Central memory CD8-positive, alpha-beta T cell (primary cell): ENCODE results near the gene NFIA.
"Not testable (repeated sequence)": the region's sequence is repeated elsewhere in the genome, so short reads cannot be mapped to it uniquely, and the experiment has no call there.

Experiments
- ATAC-seq: fragments of 150-1000 bp; cut with Tn5 transposase; replicated peaks from 2 replicates; pipeline ENCODE4 v1.10.0; 2022; ENCODE audit warnings: mild to moderate bottlenecking, moderate FRiP score, moderate number of reproducible peaks; ENCODE audit not compliant: poor library complexity, severe bottlenecking; ENCODE audit errors: extremely low read depth
- DNase-seq, 2 donors: peaks; one replicate each; pipeline ENCODE4 v3.0.0; 2021; ENCODE audit warnings: low spot score in 2 of 2
- H3K27ac Mint-ChIP-seq: one replicate; pipeline ENCODE4 v1.8.0; 2022; ENCODE audit warnings: low read depth, mild to moderate bottlenecking, moderate library complexity, mixed read lengths
- H3K27me3 Mint-ChIP-seq: one replicate; pipeline ENCODE4 v1.8.0; 2022; ENCODE audit warnings: mixed read lengths
- H3K36me3 Mint-ChIP-seq: one replicate; pipeline ENCODE4 v1.8.0; 2022; ENCODE audit warnings: mild to moderate bottlenecking, moderate library complexity, mixed read lengths; ENCODE audit not compliant: insufficient read depth
- H3K4me1 Mint-ChIP-seq: one replicate; pipeline ENCODE4 v1.8.0; 2022; ENCODE audit warnings: mixed read lengths
- H3K4me3 Mint-ChIP-seq: one replicate; pipeline ENCODE4 v1.8.0; 2022; ENCODE audit warnings: mild to moderate bottlenecking, moderate library complexity, mixed read lengths
- H3K9me3 Mint-ChIP-seq: one replicate; pipeline ENCODE4 v1.8.0; 2022; ENCODE audit warnings: mixed read lengths

NFIA gene

DNA sequence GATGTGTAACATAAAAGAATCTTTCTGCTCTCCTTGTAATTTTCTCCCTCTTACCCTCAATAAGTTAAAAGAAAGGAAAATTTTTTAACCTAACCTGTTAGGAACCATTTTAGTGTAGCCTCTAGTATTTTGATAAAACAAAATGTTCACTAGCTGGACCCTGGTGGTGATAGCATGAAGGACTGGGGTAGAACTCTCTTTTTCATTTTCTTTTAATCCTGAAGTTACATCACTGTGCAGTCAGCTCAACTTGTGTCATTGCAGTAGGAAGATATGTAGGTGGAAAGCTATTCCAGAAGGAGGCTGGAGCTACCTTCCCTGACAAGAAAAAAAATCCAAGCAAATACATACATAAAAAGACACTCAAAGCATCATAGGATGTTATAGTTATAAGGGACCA lies 39.3 kb downstream of the NFIA start:
- ATAC-seq: no peak
- Mint-ChIP-seq H3K4me3 (no peak overlapping the region), H3K36me3 (no peaks in the 10 kb centered on the region), H3K9me3 (no peaks in the 10 kb centered on the region), H3K27ac (no peak overlapping the region), H3K27me3 (no peaks in the 10 kb centered on the region), H3K4me1 (peaks cover 5% of the 10 kb centered on the region)
- DNase-seq: no peak

DNA sequence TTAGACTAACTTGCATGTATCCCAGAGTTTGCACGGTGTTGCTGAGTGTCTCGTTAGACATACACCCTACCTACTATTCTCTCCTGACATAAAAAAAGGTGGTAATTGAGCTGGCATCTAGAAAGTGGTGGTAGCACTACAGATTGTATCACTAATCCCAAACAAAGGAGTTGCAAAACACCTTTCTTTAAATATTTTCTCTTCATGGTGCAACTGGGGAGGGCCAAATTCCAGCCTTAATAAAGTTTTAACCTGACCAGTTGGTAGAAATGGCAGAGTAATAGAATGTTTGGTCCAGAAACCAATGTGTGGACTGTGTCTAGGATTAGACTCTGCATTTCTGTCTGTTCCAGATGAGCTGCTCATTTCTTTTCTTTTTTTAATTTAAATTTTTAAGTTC lies 40.0 kb downstream of the NFIA start:
- Mint-ChIP-seq H3K27me3 (no peaks in the 10 kb centered on the region), H3K4me3 (no peak overlapping the region), H3K27ac (no peak overlapping the region), H3K36me3 (no peaks in the 10 kb centered on the region), H3K4me1 (peaks cover 5% of the 10 kb centered on the region), H3K9me3 (no peaks in the 10 kb centered on the region)
- no peak for ATAC-seq
- DNase-seq: no peak

- no peaks in the 10 kb centered on the region for H3K27me3 Mint-ChIP-seq
- no peak overlapping the region for H3K27ac Mint-ChIP-seq
- H3K4me3 Mint-ChIP-seq: no peak overlapping the region
- ATAC-seq (no peak), DNase-seq (no peak)
- peaks cover 3% of the 10 kb centered on the region for H3K4me1 Mint-ChIP-seq
- H3K9me3 Mint-ChIP-seq: no peaks in the 10 kb centered on the region
- H3K36me3 Mint-ChIP-seq: no peaks in the 10 kb centered on the region
Measured at GRCh38 chr1:61123326-61123725, 41.0 kb downstream of the NFIA start.

DNA sequence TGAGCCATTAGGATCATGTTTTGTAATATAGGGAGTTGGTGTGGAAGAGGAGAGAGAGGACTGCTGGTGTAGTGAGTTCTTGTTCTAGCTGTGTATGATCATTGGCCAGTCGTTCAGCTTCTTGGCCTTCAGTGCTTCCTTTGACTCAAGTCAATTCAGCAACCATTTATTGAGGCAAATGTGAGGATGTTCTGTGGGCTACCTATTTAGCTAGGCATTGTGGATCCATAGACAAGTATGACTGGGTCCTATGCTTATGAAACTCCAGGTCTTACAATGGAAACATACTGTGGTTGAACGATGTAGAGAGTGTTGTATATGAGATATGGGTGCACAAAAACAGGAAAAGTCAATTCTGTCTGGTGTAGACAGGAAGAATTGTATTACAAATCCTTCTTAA lies 41.7 kb downstream of the NFIA start:
- H3K4me1 Mint-ChIP-seq: no peaks in the 10 kb centered on the region
- H3K27ac Mint-ChIP-seq: no peak overlapping the region
- H3K4me3 Mint-ChIP-seq: no peak overlapping the region
- ATAC-seq (no peak), DNase-seq (no peak)
- H3K27me3 Mint-ChIP-seq: no peaks in the 10 kb centered on the region
- H3K36me3 Mint-ChIP-seq: no peaks in the 10 kb centered on the region
- H3K9me3 Mint-ChIP-seq: no peaks in the 10 kb centered on the region

- Mint-ChIP-seq H3K4me3 (no peak overlapping the region), H3K4me1 (no peaks in the 10 kb centered on the region), H3K36me3 (no peaks in the 10 kb centered on the region), H3K27ac (no peak overlapping the region), H3K27me3 (no peaks in the 10 kb centered on the region), H3K9me3 (no peaks in the 10 kb centered on the region)
- no peak for DNase-seq
- no peak for ATAC-seq
Measured at GRCh38 chr1:61124696-61125095, 42.3 kb downstream of the NFIA start.

DNA sequence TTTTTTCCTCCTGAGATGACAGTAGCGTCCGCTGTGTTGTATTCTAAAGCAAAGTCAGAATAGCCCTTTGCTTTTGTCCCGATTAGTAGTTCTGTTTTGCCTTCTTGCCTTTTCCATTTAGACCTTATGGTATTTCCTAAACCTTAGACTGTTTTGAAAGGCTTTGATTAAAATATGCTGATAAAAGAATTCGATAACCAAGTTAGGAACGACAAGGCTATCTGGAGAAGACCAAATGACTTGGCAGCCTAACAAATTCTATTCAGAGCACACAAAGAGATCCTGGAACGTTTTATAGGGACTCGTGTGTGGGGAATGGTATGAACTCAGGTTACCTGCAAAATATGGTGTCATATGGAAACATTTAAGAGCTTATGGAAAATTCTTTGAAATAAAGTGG lies 42.9 kb downstream of the NFIA start:
- DNase-seq (no peak), ATAC-seq (no peak)
- no peak overlapping the region for H3K4me3 Mint-ChIP-seq
- H3K4me1 Mint-ChIP-seq: no peaks in the 10 kb centered on the region
- H3K36me3 Mint-ChIP-seq: no peaks in the 10 kb centered on the region
- no peak overlapping the region for H3K27ac Mint-ChIP-seq
- no peaks in the 10 kb centered on the region for H3K9me3 Mint-ChIP-seq
- H3K27me3 Mint-ChIP-seq: no peaks in the 10 kb centered on the region

GRCh38 chr1:61125895-61126294 lies 43.5 kb downstream of the NFIA start:
- ATAC-seq: no peak
- H3K4me3 Mint-ChIP-seq: no peak overlapping the region
- H3K27ac Mint-ChIP-seq: no peak overlapping the region
- no peaks in the 10 kb centered on the region for H3K4me1 Mint-ChIP-seq
- no peaks in the 10 kb centered on the region for H3K27me3 Mint-ChIP-seq
- DNase-seq: no peak
- no peaks in the 10 kb centered on the region for H3K9me3 Mint-ChIP-seq
- no peaks in the 10 kb centered on the region for H3K36me3 Mint-ChIP-seq

- not testable (repeated sequence) for H3K27ac Mint-ChIP-seq, H3K9me3 Mint-ChIP-seq, H3K27me3 Mint-ChIP-seq, ATAC-seq, H3K4me3 Mint-ChIP-seq, DNase-seq, H3K36me3 Mint-ChIP-seq, H3K4me1 Mint-ChIP-seq
Measured at GRCh38 chr1:61126843-61127242, 44.5 kb downstream of the NFIA start.

- H3K9me3 Mint-ChIP-seq: no peaks in the 10 kb centered on the region
- H3K4me1 Mint-ChIP-seq: peaks cover 6% of the 10 kb centered on the region
- H3K27me3 Mint-ChIP-seq: no peaks in the 10 kb centered on the region
- H3K27ac Mint-ChIP-seq: no peak overlapping the region
- DNase-seq (no peak), ATAC-seq (no peak)
- H3K36me3 Mint-ChIP-seq: no peaks in the 10 kb centered on the region
- H3K4me3 Mint-ChIP-seq: no peak overlapping the region
Measured at GRCh38 chr1:61130338-61131000, 48.1 kb downstream of the NFIA start.

- H3K27ac Mint-ChIP-seq: no peak overlapping the region
- no peaks in the 10 kb centered on the region for H3K9me3 Mint-ChIP-seq
Measured at GRCh38 chr1:61131248-61131647, 48.9 kb downstream of the NFIA start.

DNA sequence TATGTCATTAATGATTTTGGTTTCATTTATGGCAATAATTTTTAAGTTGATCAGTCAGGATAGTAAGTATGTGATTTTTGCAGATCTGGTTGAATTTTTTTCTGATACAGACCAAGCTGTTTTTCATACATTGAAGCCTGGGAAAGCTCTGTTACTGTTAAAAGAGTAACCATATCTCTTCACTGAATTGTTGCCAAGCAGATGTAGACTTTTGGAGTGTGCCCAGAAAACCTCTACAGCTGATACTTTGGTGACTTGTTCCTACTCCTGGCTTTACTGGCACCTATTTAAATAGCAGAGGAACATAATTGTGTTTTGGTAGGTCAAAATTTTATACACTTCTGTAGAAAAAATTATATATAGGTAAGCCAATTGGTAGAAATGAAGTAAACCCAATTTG lies 49.4 kb downstream of the NFIA start:
- ATAC-seq: no peak
- Mint-ChIP-seq H3K27me3 (no peaks in the 10 kb centered on the region), H3K4me1 (peaks cover 6% of the 10 kb centered on the region), H3K27ac (no peak overlapping the region), H3K9me3 (no peaks in the 10 kb centered on the region), H3K36me3 (no peaks in the 10 kb centered on the region), H3K4me3 (no peak overlapping the region)
- DNase-seq: no peak

More at GRCh38 chr1:61131248-61131647, 48.9 kb downstream of the NFIA start:
- no peak for ATAC-seq
- Mint-ChIP-seq H3K27me3 (no peaks in the 10 kb centered on the region), H3K4me3 (no peak overlapping the region), H3K36me3 (no peaks in the 10 kb centered on the region), H3K4me1 (peaks cover 6% of the 10 kb centered on the region)
- DNase-seq: no peak

- no peaks in the 10 kb centered on the region for H3K27me3 Mint-ChIP-seq
- H3K27ac Mint-ChIP-seq: no peak overlapping the region
- no peaks in the 10 kb centered on the region for H3K36me3 Mint-ChIP-seq
- ATAC-seq (no peak), DNase-seq (no peak)
- no peak overlapping the region for H3K4me3 Mint-ChIP-seq
- peaks cover 6% of the 10 kb centered on the region for H3K4me1 Mint-ChIP-seq
- no peaks in the 10 kb centered on the region for H3K9me3 Mint-ChIP-seq
Measured at GRCh38 chr1:61132176-61132638, 49.8 kb downstream of the NFIA start.

- Mint-ChIP-seq H3K4me1 (peaks cover 6% of the 10 kb centered on the region), H3K4me3 (no peak overlapping the region), H3K27ac (no peak overlapping the region), H3K27me3 (no peaks in the 10 kb centered on the region), H3K36me3 (no peaks in the 10 kb centered on the region), H3K9me3 (no peaks in the 10 kb centered on the region)
- DNase-seq (no peak), ATAC-seq (no peak)
Measured at GRCh38 chr1:61132645-61133334, 50.4 kb downstream of the NFIA start.
